Measurements from ENCODE around the gene EXOC2. TPM values are rescaled to one million over a fixed set of nuclear protein-coding genes. Genes with fewer than 3 reads are reported as not detected.

The EXOC2 gene
- total RNA-seq, 1 donor from 2014 or later = 22.0 TPM

GRCh38 chr6:451847-452246 is 241.1 kb downstream of the EXOC2 start:
- TF ChIP-seq, protein P1, sequence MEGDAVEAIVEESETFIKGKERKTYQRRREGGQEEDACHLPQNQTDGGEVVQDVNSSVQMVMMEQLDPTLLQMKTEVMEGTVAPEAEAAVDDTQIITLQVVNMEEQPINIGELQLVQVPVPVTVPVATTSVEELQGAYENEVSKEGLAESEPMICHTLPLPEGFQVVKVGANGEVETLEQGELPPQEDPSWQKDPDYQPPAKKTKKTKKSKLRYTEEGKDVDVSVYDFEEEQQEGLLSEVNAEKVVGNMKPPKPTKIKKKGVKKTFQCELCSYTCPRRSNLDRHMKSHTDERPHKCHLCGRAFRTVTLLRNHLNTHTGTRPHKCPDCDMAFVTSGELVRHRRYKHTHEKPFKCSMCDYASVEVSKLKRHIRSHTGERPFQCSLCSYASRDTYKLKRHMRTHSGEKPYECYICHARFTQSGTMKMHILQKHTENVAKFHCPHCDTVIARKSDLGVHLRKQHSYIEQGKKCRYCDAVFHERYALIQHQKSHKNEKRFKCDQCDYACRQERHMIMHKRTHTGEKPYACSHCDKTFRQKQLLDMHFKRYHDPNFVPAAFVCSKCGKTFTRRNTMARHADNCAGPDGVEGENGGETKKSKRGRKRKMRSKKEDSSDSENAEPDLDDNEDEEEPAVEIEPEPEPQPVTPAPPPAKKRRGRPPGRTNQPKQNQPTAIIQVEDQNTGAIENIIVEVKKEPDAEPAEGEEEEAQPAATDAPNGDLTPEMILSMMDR (conservative IDR thresholded peaks at IDR 0.05; ENCODE audit: low read depth, low read length) = no peak
- DNase-seq (ENCODE audit: low read depth) = no peak
- no peak overlapping the region for H3K4me3 ChIP-seq (ENCODE audit: low read depth, low read length)

DNA sequence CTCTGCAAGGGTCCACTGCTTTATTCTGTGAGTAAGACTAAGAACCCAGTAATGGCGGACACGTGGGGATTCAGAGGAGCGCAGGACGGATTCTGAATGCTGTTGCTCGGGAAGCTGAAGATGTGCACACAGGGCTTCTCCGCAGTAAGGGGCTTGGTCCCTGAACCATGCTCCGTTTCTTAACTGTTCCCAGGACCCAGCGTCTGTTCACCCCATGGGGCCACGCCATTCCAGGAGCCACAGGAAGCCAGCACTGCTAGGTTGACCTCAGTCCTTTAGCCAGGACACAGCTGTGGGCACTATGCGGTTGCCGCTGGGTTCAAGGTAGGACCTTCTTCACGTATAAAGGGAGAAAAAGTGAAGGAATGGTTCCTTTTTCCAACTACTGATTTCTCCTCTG is 241.6 kb downstream of the EXOC2 start:
- TF ChIP-seq, protein P1 (conservative IDR thresholded peaks at IDR 0.05; ENCODE audit: low read depth, low read length) = no peak
- no peak for DNase-seq (ENCODE audit: low read depth)
- no peak overlapping the region for H3K4me3 ChIP-seq (ENCODE audit: low read depth, low read length)

DNA sequence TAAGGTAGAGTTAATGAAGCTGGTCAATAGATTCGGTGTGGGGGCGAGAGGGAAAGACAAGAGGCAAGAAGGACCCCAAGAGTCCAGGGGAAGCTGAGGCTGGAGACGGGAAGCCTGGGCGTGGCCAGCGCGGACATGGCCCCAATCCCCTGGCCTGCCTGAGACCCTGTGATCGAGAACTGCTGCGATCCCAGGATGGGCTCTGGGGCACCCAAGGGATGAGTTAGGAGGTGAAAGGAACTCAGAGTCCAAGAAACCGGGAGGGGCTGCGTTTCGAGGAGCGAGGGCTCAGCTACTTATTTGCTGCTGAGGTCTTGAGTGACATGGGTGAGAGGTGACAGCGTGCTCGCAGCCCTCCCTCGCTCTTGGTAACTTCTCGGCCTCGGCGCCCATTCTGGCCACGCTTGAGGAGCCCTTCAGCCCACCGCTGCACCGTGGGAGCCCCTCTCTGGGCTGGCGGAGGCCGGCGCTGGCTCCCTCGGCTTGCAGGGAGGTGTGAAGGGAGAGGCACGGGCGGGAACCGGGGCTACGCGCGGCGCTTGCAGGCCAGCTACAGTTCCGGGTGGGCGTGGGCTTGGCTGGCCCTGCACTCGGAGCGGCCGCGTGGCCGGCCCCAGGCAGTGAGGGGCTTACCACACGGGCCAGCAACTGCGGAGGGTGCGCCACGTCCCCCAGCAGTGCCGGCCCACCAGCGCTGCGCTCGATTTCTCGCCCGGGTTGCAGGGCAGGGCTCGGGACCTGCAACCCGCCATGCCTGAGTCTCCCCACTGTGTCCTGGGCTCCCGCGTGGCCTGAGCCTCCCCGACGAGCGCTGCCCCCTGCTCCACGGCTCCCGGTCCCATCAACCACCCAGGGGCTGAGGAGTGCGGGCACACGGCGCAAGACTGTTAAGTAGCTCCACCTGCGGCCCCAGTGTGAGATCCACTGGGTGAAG is 243.2 kb downstream of the EXOC2 start:
- no peak for DNase-seq (ENCODE audit: low read depth)
- TF ChIP-seq, protein P1 (conservative IDR thresholded peaks at IDR 0.05; ENCODE audit: low read depth, low read length) = no peak
- no peak overlapping the region for H3K4me3 ChIP-seq (ENCODE audit: low read depth, low read length)

- DNase-seq (ENCODE audit: low read depth) = no peak
- H3K4me3 ChIP-seq (ENCODE audit: low read depth, low read length) = no peak overlapping the region
- TF ChIP-seq, protein P1 (conservative IDR thresholded peaks at IDR 0.05; ENCODE audit: low read depth, low read length) = no peak
Measured at GRCh38 chr6:449057-449430, 243.9 kb downstream of the EXOC2 start.

GRCh38 chr6:448296-449056 is 244.5 kb downstream of the EXOC2 start:
- no peak for DNase-seq (ENCODE audit: low read depth)
- TF ChIP-seq, protein P1 (conservative IDR thresholded peaks at IDR 0.05; ENCODE audit: low read depth, low read length) = no peak
- H3K4me3 ChIP-seq (ENCODE audit: low read depth, low read length) = no peak overlapping the region

GRCh38 chr6:447381-448165 is 245.4 kb downstream of the EXOC2 start:
- no peak overlapping the region for H3K4me3 ChIP-seq (ENCODE audit: low read depth, low read length)
- no peak for DNase-seq (ENCODE audit: low read depth)
- TF ChIP-seq, protein P1 (conservative IDR thresholded peaks at IDR 0.05; ENCODE audit: low read depth, low read length) = no peak
